C1 segment of cervical spinal cord (tissue), 14 donors: ENCODE data around the gene ZMYND11.
"Not testable (repeated sequence)": the region's sequence is repeated elsewhere in the genome, so short reads cannot be mapped to it uniquely, and the experiment has no call there.

Experiments used
- DNase-seq, 14 donors: peaks; one replicate each; lab custom pipeline; 2025; lab: John Stamatoyannopoulos, UW

ZMYND11 gene

GRCh38 chr10:132946-133898, 2.0 kb upstream of the ZMYND11 start:
- DNase-seq, result no peak

GRCh38 chr10:134247-135131, 766 bp upstream of the ZMYND11 start:
- peak in 8 of 14 donors; percentile 26 to 64 (median 48) for DNase-seq

GRCh38 chr10:135601-136464, 578 bp downstream of the ZMYND11 start:
- DNase-seq, result peak in 10 of 14 donors; percentile 26 to 79 (median 60)

GRCh38 chr10:136465-136762, 1.2 kb downstream of the ZMYND11 start:
- no peak for DNase-seq

GRCh38 chr10:137031-137430, 1.8 kb downstream of the ZMYND11 start:
- DNase-seq, result no peak

GRCh38 chr10:137606-138005, 2.4 kb downstream of the ZMYND11 start:
- DNase-seq, result no peak

- DNase-seq, result no peak
These were observed 7.1 kb downstream of the ZMYND11 start for GRCh38 chr10:142371-142770.

- DNase-seq, result no peak
These were observed 17.7 kb downstream of the ZMYND11 start for GRCh38 chr10:152915-153314.

GRCh38 chr10:154348-154747, 19.1 kb downstream of the ZMYND11 start:
- DNase-seq, result no peak

- no peak for DNase-seq
These were observed 32.1 kb downstream of the ZMYND11 start for GRCh38 chr10:167383-167782.

GRCh38 chr10:173741-174140, 38.5 kb downstream of the ZMYND11 start:
- no peak for DNase-seq

GRCh38 chr10:176677-177076, 41.4 kb downstream of the ZMYND11 start:
- DNase-seq, result no peak

GRCh38 chr10:178208-178607, 43.0 kb downstream of the ZMYND11 start:
- DNase-seq, result peak in 1 of 14 donors; percentile 22

GRCh38 chr10:178723-179122, 43.5 kb downstream of the ZMYND11 start:
- DNase-seq, result no peak

GRCh38 chr10:182441-183201, 47.4 kb downstream of the ZMYND11 start:
- DNase-seq, result no peak

GRCh38 chr10:184174-184573, 48.9 kb downstream of the ZMYND11 start:
- DNase-seq, result no peak

GRCh38 chr10:184911-185310, 49.7 kb downstream of the ZMYND11 start:
- no peak for DNase-seq

- not testable (repeated sequence) for DNase-seq
These were observed 50.3 kb downstream of the ZMYND11 start for GRCh38 chr10:185571-185970.

- no peak for DNase-seq
These were observed 51.7 kb downstream of the ZMYND11 start for GRCh38 chr10:186911-187310.

GRCh38 chr10:188546-188945, 53.3 kb downstream of the ZMYND11 start:
- DNase-seq, result no peak

GRCh38 chr10:190216-190615, 55.0 kb downstream of the ZMYND11 start:
- no peak for DNase-seq
